Kidney tubule cell (primary cell): ENCODE results near the gene ARID4B.
"Not testable (repeated sequence)": the region's sequence is repeated elsewhere in the genome, so short reads cannot be mapped to it uniquely, and the experiment has no call there.

Experiments used
- DNase-seq: peaks from one replicate; pipeline ENCODE4 v3.0.0-alpha.2; 2018; ENCODE audit warnings: low spot score

The ARID4B gene

GRCh38 chr1:235221653-235222375 is 106.2 kb downstream of the ARID4B start:
- DNase-seq, result no peak

GRCh38 chr1:235215453-235215852 is 112.5 kb downstream of the ARID4B start:
- DNase-seq, result no peak

- DNase-seq, result not testable (repeated sequence)
Measured at GRCh38 chr1:235214962-235215361, 113.0 kb downstream of the ARID4B start.

- DNase-seq, result no peak
Measured at GRCh38 chr1:235213752-235214151, 114.2 kb downstream of the ARID4B start.

GRCh38 chr1:235211517-235211916 is 116.5 kb downstream of the ARID4B start:
- DNase-seq, result no peak

GRCh38 chr1:235207209-235207565 is 120.8 kb downstream of the ARID4B start:
- DNase-seq, result no peak

GRCh38 chr1:235206533-235207208 is 121.3 kb downstream of the ARID4B start:
- peak; percentile 50 for DNase-seq

- no peak for DNase-seq
Measured at GRCh38 chr1:235205687-235206086, 122.3 kb downstream of the ARID4B start.

GRCh38 chr1:235203428-235203827 is 124.6 kb downstream of the ARID4B start:
- no peak for DNase-seq

GRCh38 chr1:235202447-235202846 is 125.5 kb downstream of the ARID4B start:
- DNase-seq, result not testable (repeated sequence)

- DNase-seq, result peak; percentile 10
Measured at GRCh38 chr1:235199441-235199840, 128.5 kb downstream of the ARID4B start.

- no peak for DNase-seq
Measured at GRCh38 chr1:235190431-235190830, 137.5 kb downstream of the ARID4B start.

GRCh38 chr1:235187316-235187715 is 140.7 kb downstream of the ARID4B start:
- no peak for DNase-seq

GRCh38 chr1:235181561-235182245 is 146.3 kb downstream of the ARID4B start:
- DNase-seq, result no peak

GRCh38 chr1:235180916-235181460 is 147.0 kb downstream of the ARID4B start:
- no peak for DNase-seq

GRCh38 chr1:235176486-235176885 is 151.5 kb downstream of the ARID4B start:
- DNase-seq, result no peak

- no peak for DNase-seq
Measured at GRCh38 chr1:235169986-235170385, 158.0 kb downstream of the ARID4B start.

- DNase-seq, result no peak
Measured at GRCh38 chr1:235168375-235168774, 159.6 kb downstream of the ARID4B start.

GRCh38 chr1:235161685-235162327 is 166.2 kb downstream of the ARID4B start:
- DNase-seq, result no peak

- DNase-seq, result peak; percentile 94
Measured at GRCh38 chr1:235160957-235161684, 166.9 kb downstream of the ARID4B start, which contains the start of gene RBM34. Gene RBM34 (minus strand): TSS chr1:235161250. CDS start chr1:235161226, 24 bp downstream.

- DNase-seq, result no peak
Measured at GRCh38 chr1:235160383-235160956, 167.5 kb downstream of the ARID4B start.
